Hindlimb muscle (tissue), 1 donor: Measurements from ENCODE around the gene KIF3B. TPM values are rescaled to one million over a fixed set of nuclear protein-coding genes. Genes with fewer than 3 reads are reported as not detected.
A peak's percentile ranks its signal among the peaks of the same experiment; 100 is the strongest.
"Not testable (repeated sequence)": the region's sequence is repeated elsewhere in the genome, so short reads cannot be mapped to it uniquely, and the experiment has no call there.

Experiments used
- DNase-seq: peaks from one replicate; pipeline ENCODE4 v3.0.0-alpha.2; 2013
- polyA plus RNA-seq: library from polyadenylated mRNA; unstranded; fragments of 120-200 nt; gene quantifications from one replicate; pipeline ENCODE4 v1.2.1, GENCODE V29; 2013; ENCODE audit not compliant: insufficient read length

KIF3B gene
- polyA plus RNA-seq: 11.0 TPM

DNA sequence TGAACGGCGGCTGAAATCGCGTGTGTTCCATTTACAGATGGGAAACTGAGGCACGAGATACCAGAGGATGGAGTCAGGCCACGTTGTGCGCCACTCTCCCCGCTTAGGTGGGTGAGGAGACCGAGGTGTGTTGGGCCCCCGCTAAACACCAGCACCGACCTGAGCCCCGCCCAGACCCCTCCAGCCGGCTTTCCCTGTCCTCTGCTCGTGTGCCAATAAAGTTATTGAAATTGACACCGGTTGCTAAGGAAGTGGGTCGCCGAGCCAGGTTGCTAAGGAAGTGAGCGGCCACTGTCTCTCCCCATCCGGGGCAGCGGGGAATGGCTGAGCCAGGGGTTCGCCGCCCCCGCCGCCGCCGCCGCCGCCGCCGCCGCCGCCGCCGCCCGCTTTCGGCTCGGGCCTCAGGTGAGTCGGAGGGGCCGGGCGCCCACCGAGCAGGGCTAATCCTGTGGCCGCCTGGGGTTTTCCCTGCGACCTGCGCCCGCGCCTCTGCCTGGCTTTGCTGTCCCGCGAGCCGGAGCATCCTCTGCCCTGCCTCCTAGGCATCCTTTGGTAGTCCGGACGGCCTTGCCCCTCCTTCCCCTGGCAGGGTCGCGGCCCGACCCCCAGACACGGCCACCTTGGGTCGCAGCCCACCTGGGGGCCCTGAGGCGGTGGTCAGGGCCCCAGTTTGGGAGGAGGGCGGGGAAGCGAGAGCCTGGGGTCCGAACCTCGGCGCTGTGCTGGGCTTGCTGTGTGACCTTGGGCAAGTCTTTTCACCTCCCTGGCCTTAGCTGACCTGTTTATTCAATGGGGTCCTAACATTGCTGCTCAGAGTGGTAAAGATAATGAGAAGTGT is at the start of gene KIF3B:
KIF3B (plus strand) TSS at position 291 of the 838 bp plus-strand sequence. CDS start 32,127 bp downstream, outside the sequence.
- DNase-seq: peak; percentile 89

DNA sequence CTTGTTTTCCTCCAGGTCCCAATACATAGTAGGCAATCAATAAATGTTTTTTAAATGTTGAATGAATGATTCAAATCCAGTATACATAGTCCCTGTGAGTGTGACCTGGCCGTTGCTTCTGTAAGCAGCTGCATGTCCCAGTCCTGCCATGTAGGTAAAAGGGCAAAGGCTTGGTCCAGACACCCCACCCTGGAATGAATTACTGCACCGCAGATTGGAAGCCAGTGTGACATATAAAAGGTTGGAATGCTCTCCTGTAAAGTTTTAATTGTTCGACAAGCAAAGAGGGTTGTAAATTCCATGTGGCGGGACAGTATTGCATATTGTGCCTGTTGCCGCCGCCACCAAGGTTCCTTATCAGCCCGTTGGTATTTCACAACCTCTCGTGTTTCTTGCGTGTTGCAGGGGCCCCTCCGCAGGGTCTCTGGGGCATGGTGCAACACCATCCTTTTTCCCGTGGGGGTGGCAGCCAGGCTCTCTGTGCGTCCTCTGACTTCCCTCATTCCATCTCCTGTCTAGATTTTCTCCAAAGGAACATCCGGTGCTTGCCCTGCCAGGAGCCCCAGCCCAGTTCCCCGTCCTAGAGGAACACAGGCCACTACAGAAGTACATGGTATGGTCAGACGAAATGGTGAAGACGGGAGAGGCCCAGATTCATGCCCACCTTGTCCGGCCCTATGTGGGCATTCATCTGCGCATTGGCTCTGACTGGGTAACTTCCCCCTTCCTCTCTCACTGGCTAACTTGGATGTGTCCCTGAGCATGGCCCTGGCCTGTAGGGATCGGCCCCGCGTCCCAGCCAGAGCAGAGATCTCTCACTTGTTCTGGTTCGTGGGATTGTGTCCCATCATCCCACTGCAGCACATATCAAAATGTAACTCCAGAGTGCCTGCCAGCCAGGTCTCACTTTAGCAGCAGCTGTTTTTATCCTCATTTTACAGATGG is 49.4 kb upstream of the KIF3B start:
- DNase-seq: no peak

DNA sequence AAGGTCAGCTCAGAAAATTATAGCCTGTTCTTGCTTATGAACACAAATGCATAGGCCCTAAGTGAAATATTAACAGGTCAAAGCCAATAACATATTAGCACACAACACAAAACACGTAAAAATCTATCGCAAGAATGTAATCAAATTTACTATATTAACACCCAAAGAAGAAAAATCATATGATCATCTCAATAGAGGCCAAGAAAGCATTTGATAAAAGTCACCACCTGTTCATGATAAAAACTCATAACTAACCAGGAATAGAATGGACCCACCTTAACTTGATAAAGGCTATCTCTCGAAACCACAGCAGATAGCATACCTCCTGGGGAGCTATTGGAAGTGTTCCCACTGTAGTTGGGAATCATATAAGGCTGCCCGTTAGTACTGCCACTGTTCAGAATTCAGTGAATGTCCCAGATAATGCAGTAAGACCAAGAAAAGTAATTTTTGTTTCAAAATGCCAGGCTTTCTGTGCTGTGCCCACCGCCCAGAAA is 48.2 kb upstream of the KIF3B start:
- DNase-seq: no peak

DNA sequence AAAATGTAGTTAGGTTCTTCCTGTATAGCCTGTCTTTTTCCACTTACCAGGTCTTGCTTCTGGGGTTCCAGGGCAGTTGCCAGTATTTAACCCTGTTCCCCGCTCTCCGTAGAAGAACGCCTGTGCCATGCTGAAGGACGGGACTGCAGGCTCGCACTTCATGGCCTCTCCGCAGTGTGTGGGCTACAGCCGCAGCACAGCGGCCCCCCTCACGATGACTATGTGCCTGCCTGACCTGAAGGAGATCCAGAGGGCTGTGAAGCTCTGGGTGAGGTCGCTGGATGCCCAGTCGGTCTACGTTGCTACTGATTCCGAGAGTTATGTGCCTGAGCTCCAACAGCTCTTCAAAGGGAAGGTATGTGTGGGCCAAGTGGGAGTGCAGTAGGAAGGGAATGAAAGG is 46.7 kb upstream of the KIF3B start:
- DNase-seq: no peak

DNA sequence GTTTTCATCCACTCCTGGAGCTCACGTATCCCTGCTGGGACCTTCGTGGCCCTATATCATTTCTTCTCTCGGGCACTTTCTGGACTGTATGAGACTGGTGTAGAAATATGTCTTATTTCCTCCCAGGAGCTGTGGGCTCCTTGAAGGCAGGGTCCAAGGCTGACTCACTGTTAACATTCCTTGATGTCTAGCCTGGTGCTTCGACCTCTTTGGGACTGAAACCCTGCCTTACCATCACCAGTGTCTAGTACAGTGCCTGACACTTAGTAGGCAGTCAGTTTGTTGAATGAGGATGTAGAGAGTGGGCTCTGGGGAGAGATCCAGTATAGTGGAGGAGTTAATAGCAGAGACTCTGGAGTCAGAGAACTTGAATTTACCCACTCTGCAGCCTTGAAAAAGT is 46.2 kb upstream of the KIF3B start:
- no peak for DNase-seq

DNA sequence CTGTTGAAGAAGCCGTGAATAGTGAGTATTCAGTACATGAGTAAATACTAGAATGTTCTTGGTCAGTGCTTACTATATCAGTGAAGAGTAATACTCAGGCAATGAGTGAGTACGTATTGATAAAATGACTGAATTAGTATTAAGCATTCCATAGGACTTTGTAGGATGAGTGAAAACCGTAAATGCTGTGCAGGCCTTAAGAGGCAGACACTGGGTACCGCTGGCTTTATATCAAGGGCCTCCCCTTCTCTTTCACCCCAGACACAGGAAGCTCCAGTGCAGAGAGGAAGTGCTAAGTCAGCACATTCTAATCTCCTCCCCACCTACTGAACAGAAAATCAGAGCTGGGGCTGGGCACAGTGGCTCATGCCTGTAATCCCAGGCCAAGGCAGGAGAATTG is 45.6 kb upstream of the KIF3B start:
- DNase-seq: no peak

DNA sequence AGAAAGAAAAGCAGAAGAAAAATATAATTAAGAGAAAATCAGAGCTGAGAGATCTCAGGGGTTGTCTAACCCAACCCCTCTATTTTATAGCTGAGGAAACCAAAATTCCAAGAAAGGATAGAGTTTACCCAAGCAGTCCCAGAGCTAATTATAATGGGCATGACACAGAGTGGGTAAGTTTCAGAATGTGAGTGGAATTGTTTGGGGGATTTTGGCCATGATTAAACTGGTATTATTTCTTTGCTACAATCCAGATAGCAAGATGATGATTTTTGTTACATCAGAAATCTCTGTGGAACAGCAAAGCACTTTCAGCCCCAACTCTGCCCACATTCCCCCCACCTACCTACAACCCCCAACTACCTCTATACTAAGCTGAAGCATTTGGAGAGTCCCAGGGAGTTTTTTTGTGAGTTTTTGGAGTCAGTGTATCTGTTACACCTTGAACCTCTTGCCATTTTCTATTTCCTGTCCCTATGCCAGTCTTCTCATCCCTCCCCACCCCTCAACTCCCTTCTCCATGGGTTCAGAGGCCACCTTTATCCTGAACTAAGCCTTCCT is 45.0 kb upstream of the KIF3B start:
- no peak for DNase-seq

DNA sequence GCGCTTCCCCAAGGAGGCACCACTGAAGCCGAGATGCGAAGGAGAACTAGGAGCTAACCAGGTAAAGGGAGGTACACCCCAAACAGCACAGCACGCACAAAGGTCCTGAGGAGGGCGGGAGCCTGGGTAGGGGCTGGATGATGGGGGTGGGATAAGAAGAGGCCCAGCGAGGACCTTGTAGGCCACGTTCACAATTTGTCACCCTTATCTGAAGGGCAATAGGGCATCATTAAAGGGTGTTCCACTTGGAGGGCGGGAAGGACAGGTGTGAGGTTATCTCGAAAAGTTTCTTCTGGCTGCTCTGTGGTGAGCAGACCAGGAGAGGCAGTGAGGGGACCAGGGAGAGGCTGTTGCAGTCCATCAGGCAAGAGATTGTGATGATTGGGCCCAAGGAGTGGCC is 44.2 kb upstream of the KIF3B start:
- no peak for DNase-seq

DNA sequence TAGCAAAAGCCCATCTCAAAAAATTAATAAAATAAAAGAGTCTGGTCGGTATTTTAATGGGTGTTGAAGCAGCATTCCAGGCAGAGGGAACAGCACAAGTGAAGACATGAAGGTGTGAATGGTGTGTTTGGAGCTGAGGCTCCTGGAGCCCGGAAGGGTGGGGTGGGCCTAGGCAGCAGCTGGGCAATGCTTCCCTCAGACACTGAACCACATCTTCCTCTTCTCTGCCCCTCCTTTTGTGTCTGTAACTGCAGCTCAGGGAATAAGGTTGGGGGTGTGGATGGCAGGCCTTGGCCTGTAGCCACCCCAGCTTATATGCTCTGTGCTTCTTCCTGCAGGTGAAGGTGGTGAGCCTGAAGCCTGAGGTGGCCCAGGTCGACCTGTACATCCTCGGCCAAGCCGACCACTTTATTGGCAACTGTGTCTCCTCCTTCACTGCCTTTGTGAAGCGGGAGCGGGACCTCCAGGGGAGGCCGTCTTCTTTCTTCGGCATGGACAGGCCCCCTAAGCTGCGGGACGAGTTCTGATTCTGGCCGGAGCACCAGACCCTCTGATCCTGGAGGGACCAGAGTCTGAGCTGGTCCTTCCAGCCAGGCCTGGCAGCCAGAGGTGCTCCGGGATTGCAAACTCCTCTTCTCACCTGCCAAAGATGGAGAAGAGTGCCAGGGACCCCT is 43.2 kb upstream of the KIF3B start:
- DNase-seq: no peak

DNA sequence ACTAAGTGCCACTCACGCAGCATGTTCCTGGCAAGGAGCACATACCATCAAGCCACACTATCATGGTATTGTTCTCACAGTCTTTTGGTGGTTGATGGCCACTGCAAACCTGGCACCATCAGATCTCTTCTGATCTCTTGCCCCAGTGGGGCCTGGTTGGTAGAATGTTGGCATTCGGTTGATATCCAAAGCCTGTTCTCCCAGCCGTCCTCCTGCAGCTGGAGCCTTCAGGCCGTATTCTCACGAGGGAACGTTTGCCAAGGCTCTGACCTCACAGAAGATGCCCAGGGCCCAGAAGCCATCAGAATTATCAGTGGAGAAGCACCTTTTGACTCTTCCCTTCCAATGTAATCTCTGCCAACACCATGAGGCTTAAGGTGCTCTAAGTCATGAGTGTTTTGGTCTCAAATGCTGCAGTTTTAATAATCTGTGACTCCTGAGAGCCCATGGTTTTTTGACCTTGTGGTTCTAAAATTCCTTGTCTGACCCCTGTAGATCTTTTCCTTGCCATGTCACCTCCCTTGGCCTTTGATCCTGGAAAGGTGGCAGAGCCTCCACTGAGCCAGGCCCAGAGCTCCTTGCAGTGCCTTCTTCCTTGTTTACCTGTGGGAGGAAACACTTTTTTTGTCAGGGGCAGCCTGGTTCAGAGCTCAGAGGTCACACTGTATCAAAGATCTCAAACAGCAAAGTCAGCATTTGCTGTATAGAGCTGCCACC is 42.0 kb upstream of the KIF3B start:
- DNase-seq: no peak

DNA sequence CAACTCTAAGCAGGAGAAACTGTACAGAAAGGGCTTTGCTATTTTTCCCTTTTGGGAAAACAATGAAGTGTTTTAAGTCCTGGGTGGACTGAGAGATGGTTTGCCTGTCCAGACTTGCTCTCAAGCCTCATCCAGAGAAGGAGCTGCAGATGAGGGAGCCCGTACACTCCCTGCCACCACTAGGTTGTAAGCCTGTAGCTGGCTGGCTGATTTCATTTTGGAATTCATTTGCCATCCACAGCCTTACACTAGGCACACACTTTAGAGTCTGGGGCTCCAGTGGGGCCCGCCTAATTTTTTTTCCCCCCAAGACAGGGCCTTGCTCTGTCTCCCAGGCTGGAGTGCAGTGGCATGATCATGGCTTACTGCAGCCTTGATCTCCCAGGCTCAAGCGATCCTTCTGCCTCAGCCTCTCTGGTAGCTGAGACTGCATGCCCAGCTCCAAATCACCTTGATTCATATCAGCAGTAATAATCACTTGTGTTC is 41.4 kb upstream of the KIF3B start:
- no peak for DNase-seq

DNA sequence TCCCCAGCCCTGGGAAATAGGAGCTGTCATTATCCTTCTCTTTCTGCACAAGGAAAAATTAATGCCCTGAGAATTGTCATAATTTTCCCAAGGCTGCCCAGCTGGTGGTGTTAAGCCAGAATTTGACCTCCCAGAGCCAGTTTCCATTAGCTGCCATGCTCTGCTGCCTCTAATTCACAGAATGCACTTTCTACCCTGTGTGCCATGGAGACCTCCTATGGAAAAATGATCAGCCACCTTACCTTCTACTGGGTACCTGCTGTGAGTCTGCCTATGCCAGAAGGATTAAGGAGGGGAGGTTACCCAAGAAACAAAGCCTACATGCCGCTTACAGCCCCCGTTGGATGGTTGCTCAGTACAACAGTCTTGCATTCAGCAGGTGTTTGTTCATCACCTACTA is 40.6 kb upstream of the KIF3B start:
- no peak for DNase-seq

DNA sequence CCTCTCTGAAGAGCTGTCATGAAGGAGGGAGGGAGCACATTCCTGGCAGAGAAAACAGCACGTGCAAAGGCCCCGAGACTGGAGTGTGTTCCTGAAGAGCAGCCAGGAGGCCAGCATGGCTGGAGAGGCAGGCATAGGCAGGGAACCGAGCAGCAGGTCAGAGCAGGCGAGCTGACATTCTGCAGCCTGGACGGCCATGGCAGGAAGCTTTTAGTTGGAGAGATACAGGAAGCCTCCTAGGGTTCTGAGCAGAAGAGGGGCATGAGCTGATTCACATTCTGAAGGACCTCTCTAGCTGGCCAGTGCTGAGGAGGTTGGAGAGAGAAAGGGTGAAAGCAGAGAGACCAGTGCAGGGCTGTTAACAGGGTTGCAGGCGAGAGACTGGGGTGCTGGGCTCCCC is 40.0 kb upstream of the KIF3B start:
- no peak for DNase-seq

DNA sequence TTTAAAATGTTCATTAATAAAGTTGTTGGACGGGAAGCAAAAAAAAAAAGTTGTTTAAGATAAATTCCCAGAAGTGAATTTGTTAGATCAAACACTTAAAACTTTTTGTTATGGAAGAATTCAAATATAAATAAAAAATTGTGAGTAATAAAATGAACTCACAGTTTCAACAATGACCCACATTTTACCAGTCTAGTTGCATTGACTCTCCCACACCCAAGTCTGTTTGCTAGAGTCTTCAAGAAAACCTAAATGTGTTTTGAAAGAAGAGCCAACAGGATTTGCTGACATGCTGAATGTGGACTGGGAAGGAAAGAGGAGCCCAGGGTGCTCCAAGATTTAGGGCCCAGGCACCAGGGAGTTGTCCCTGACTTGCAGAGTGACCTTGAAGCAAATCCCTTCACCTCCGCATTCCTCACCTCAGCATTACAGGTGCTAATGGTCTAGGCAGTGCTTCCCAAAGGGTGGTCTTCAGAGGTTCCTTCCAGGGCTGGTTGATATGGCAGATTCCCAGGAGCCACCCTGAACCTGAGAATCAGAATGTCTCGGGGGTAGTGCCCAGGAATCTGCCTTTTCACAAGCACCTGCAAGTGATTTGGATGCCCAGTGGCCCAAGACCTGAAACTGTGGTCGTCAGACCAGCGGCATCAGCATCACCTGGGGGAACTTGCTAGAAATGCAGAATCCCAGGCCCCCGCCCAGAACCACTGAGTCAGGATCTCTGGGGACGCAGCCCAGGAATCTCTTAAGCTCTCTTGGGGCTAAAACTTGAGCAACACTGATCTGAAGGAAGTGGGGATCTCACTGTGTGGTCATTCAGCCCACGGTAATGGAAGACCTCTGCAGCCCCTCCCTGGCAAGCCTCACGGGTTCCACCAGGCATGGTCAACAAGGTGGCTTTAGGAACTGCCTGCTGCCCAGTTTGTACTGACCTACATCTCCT is 38.7 kb upstream of the KIF3B start:
- DNase-seq: no peak

DNA sequence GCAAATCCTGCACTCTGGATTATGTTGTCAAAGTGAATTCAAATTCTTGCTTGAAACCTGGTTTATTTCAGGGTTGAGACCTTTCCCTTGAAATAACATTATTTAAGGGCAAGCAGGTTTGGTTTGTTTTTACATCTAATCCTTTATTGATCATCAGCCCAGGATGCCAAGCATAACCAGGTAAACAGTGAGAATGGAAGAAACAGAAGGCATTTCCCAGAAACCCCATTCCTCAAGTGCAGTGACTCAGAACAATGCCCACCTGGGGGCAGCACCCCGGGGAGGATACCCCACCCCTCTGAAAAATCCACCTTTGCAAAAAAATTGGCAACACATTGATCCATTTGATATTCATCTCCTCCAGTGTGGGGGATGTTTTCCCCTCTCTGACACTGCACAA is 37.2 kb upstream of the KIF3B start:
- no peak for DNase-seq

DNA sequence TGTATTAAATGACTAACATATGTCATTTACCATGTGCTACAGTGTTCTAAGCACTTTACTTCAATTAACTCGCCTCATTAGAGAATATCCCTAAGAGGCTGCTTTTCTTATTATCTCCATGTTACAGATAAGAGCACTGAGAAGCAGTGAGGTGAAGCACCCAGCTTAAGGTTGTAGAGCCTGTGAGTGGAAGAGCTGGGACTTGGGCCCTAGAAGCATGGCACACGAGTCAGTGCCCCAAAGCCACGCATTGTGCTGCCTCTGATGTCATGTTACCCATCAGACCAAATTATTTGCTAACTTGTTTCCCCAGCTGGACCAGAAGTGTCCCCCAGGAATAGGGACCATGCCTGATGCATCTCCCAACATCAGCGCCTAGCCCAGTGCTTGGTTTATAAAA is 35.6 kb upstream of the KIF3B start:
- no peak for DNase-seq

DNA sequence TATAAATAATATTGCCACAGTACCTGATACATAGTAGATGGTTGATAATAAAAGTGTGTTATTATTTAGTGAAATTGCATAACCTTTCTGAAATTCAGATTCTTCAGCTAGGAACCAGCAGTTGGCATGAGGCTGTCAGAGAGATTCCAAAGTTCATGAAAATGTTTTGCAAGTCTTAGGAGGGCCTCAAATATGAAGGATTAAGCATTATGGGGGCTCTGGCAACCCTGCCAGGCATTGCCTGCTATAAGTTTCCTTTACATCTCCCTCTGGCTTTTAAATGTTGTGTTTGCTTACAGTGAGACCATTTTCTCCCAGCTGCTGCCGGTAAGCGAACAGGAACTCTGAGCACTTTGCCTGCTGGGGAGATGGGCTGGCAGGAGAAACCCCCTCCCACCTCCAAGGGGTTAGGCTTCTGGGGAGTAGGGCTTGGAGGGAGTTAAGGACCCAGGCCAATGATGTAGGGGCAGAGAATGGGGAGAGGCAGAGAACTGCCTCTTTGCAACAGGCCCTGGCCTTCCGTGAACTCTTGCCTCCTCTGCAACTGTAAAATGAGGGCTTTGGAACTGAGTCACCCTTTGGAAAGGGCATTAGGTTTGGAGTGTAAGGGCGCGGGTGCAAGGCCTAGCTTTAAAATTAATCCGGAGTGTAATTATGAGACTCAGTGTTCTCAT is 33.2 kb upstream of the KIF3B start:
- no peak for DNase-seq

DNA sequence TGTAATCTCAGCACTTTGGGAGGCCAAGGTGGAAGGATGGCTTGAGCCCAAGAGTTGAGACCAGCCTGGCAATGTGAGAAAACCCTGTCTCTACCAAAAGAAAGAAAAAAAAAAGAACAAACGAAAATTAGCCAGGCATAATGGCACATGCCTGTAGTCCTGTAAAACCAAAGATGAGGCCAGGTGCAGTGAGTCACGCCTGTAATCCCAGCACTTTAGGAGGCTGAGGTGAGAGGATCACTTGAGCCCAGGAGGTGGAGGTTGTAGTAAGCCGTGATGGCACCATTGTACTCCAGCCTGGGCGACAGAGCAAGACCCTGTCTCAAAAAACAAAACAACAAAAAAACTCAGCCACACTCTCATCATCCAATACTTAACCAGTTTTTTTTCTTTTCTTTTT is 32.5 kb upstream of the KIF3B start:
- no peak for DNase-seq

DNA sequence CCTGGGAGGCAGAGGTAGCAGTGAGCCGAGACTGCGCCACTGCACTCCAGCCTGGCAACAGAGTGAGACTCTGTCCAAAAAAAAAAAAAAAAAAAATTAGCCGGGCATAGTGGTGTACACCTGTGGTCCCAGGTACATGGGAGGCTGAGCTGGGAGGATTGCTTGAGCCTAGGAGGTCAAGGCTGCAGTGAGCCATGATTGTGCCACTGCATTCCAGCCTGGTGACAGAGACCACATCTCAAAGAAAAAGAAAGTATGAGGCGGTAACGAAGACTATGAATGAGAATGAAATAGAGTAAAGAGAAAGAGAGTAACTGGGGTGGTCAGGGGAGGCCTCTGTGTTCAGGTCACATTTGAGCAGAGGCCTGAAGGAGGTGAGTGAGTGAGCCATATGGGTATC is 31.2 kb upstream of the KIF3B start:
- not testable (repeated sequence) for DNase-seq

DNA sequence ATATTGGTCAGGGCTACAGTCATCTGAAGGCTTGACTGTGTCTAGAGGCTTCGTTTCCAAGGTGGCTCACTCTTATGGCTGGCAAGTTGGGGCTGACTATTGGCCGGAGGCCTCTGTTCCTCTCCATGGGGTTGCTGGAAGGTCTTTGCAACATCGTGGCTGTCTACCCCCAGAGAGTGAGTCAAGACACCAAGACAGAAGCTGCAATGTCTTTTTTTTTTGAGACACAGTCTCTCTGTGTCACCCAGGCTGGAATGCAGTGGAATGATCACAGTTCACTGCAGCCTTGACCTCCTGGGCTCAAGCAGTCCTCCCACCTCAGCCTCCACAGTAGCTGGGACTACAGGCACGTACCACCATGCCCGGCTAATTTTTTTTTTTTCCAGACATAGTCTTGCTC is 29.4 kb upstream of the KIF3B start:
- DNase-seq: no peak
